AG04449 (cell line): Measurements from ENCODE around the gene OR51F2.
"Not testable (repeated sequence)": the region's sequence is repeated elsewhere in the genome, so short reads cannot be mapped to it uniquely, and the experiment has no call there.

ENCODE experiments used
- CTCF ChIA-PET: fragments of 350-600 bp; formaldehyde crosslinking; extraction: SDS; loops from one replicate; lab custom pipeline; 2021; ENCODE audit warnings: antibody characterized with exemption; lab: Yijun Ruan, JAX
- POLR2A ChIA-PET: fragments of 400-600, 350-600 bp; formaldehyde crosslinking; extraction: SDS; loops from one replicate; lab custom pipeline; 2020; ENCODE audit warnings: antibody characterized with exemption, inconsistent platforms; lab: Yijun Ruan, JAX
- DNase-seq: peaks from one replicate; pipeline ENCODE4 v3.0.0-alpha.2; 2010; ENCODE audit warnings: low read depth, low spot score
- H3K4me3 ChIP-seq: 2 replicates; pipeline ENCODE4 v1.5.1; 2011; ENCODE audit warnings: low read depth, mild to moderate bottlenecking, control low read depth, low read length
- TF ChIP-seq, protein P1 (sequence below): IDR thresholded peaks from one replicate; pipeline ENCODE4 v1.5.1; 2011; ENCODE audit warnings: mild to moderate bottlenecking, moderate library complexity, low read length, control low read depth, inconsistent platforms; ENCODE audit not compliant: insufficient read depth; ENCODE audit errors: missing control alignments

OR51F2 gene

DNA sequence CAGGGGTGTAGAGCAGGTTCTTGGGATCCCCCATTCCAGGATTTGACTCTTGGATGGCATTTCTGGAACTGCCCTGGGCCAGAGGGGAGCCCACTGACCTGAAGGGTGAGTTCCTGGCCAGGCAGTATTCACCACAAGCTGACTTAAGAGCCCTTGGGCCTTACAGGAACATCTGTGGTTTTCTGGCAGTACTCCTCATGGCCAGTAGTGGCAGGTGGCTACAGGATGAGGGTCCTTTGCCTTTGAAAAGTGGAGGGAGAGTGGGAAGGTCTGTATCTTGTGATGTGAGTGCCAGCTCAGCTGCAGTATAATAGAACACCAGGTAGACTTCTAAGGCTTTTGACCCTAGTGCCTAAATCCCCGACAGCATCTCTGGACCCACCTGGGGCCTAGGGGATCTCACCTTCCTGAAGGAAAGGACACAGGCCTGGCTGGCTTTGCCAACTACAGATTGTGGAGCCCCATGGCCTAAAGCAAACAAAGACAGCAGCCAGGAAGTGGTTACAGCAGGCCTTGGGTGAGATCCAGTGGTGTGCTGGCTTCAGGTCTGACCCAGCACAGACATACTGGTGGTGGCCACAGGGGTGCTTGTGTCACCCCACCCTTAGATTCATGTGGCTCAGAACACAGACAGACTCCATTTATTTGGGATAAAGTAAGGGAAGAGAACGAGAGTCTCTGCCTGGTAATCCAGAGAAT, 18.9 kb downstream of the OR51F2 start:
- CTCF ChIA-PET = no interaction called here
- POLR2A ChIA-PET = no interaction called here
- no peak for DNase-seq
- H3K4me3 ChIP-seq = no peak overlapping the region
- TF ChIP-seq, protein P1, sequence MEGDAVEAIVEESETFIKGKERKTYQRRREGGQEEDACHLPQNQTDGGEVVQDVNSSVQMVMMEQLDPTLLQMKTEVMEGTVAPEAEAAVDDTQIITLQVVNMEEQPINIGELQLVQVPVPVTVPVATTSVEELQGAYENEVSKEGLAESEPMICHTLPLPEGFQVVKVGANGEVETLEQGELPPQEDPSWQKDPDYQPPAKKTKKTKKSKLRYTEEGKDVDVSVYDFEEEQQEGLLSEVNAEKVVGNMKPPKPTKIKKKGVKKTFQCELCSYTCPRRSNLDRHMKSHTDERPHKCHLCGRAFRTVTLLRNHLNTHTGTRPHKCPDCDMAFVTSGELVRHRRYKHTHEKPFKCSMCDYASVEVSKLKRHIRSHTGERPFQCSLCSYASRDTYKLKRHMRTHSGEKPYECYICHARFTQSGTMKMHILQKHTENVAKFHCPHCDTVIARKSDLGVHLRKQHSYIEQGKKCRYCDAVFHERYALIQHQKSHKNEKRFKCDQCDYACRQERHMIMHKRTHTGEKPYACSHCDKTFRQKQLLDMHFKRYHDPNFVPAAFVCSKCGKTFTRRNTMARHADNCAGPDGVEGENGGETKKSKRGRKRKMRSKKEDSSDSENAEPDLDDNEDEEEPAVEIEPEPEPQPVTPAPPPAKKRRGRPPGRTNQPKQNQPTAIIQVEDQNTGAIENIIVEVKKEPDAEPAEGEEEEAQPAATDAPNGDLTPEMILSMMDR = no peak

- no peak for DNase-seq
- TF ChIP-seq, protein P1 = no peak
- ChIA-PET POLR2A (no interaction called here), CTCF (no interaction called here)
- no peak within 1 kb of the TSS for H3K4me3 ChIP-seq
Measured at GRCh38 chr11:4848908-4849532, 27.9 kb downstream of the OR51F2 start, which contains the start of gene OR51S1. OR51S1 (minus strand) TSS chr11:4849208; CDS start chr11:4849208, 0 bp downstream.

- no peak overlapping the region for H3K4me3 ChIP-seq
- TF ChIP-seq, protein P1 = no peak
- CTCF ChIA-PET = no interaction called here
- POLR2A ChIA-PET = no interaction called here
- no peak for DNase-seq
Measured at GRCh38 chr11:4851033-4851432, 29.9 kb downstream of the OR51F2 start.

DNA sequence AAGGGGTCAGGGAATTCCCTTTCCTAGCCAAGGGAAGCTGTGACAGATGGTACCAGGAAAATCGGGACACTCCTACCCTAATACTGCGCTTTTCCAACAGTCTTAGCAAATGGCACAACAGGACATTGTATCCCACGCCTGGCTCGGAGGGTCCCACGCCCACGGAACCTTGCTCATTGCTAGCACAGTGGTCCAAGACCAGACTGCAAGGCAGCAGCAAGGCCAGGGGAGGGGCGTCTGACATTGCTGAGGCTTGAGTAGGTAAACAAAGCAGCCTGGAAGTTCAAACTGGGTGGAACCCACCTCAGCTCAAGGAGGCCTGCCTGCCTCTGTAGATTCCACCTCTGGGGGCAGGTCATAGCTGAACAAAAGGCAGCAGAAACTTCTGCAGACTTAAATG, 33.2 kb downstream of the OR51F2 start:
- CTCF ChIA-PET, DNase-seq, POLR2A ChIA-PET: not testable (repeated sequence)

GRCh38 chr11:4862447-4863236, 41.5 kb downstream of the OR51F2 start:
- POLR2A ChIA-PET = no interaction called here
- TF ChIP-seq, protein P1 = no peak
- no peak for DNase-seq
- CTCF ChIA-PET = no interaction called here
- H3K4me3 ChIP-seq = no peak overlapping the region

More for the DNA sequence above, 33.2 kb downstream of the OR51F2 start:
- not testable (repeated sequence) for H3K4me3 ChIP-seq

GRCh38 chr11:4863876-4864275, 42.8 kb downstream of the OR51F2 start:
- ChIA-PET CTCF (no interaction called here), POLR2A (no interaction called here)
- DNase-seq = no peak
- TF ChIP-seq, protein P1 = no peak
- no peak overlapping the region for H3K4me3 ChIP-seq
